Right atrium auricular region (tissue), 2 donors: ENCODE data around the gene ANGPTL2. TPM values are rescaled to one million over a fixed set of nuclear protein-coding genes. Genes with fewer than 3 reads are reported as not detected.

Experiments
- DNase-seq: peaks from one replicate; pipeline ENCODE4 v3.0.0-alpha.2; 2019; ENCODE audit warnings: low spot score
- H3K27ac ChIP-seq, 2 donors: fragments of 200-600 bp; sonication (generic); 1 replicate in 1 of 2; 2 replicates in 1 of 2; pipeline ENCODE4 v1.5.1; 2016 to 2019
- H3K27me3 ChIP-seq, 2 donors: fragments of 200-600 bp; sonication (generic); one replicate each; pipeline versions ENCODE4 v1.5.1 to v1.6.0; 2017 to 2019
- H3K36me3 ChIP-seq: fragments of 200-600 bp; sonication (generic); one replicate; pipeline ENCODE4 v1.5.1; 2016
- H3K4me1 ChIP-seq, 2 donors: fragments of 200-600 bp; sonication (generic); one replicate each; pipeline versions ENCODE4 v1.5.1 to v1.6.0; 2017 to 2019
- H3K4me3 ChIP-seq, 2 donors: fragments of 200-600 bp; sonication (generic); 1 replicate in 1 of 2; 2 replicates in 1 of 2; pipeline ENCODE4 v1.5.1; 2017 to 2019; ENCODE audit warnings: mild to moderate bottlenecking in 1 of 2, moderate library complexity in 1 of 2
- H3K9me3 ChIP-seq, 2 donors: fragments of 200-600 bp; sonication (generic); one replicate each; pipeline ENCODE4 v1.5.1; 2019
- total RNA-seq, 2 donors: library from RNA; depleted of rRNA; stranded (reverse); fragments of >200 nt; gene quantifications; one replicate each; pipeline ENCODE4 v1.1.0, GENCODE V29; 2016
- TF ChIP-seq, protein P1 (sequence below), 2 donors: fragments of 200-600 bp; sonication (generic); IDR thresholded peaks; one replicate each; pipeline ENCODE4 v1.5.1; 2019; ENCODE audit warnings: antibody characterized with exemption in 2 of 2

Gene ANGPTL2
- total RNA-seq, 2 donors from 2014 or later = 42.8 to 55.8 TPM

DNA sequence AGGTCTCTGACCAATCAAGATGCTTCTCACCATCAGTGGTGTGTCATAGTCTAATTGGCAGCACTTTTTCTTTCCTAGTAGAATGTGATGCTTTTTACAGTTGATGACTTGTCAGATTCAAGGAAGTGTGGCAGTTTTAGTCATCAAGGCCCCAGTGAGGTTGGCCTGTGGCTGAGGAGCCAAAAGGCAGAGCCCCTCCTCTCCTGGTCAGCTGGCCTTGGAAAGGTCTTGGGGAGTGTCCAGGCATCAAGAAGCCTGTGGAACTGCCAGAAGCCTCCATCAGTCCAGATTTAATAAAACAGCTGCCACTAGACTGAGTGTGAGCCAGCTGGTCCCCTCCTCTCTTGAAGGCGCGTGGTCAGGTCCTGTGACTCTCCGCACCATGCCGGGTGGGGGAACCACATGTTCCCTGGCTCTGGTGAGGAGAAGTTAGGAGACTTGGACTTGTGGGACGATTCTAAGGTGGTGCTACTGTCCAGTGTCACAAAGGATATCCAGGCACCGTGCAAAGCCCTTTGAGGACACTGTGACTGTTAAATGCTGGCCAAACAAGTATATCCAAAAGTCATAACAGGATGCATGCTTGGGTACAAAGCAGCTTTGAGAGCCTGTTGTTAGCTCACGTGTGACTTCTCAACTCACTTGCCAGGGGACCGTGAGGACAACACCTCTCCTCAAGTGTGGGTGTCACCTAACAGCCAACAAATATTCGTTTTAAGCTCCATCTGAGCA, 6.1 kb upstream of the ANGPTL2 start:
- Histone ChIP-seq H3K27ac (peak overlapping the region; percentile 87 to 95), H3K9me3 (no peaks in the 10 kb centered on the region), H3K36me3 (no peaks in the 10 kb centered on the region), H3K4me3 (no peak overlapping the region), H3K27me3 (no peaks in the 10 kb centered on the region), H3K4me1 (peaks cover 3 to 57% of the 10 kb centered on the region in 2 donors)
- TF ChIP-seq, protein P1, sequence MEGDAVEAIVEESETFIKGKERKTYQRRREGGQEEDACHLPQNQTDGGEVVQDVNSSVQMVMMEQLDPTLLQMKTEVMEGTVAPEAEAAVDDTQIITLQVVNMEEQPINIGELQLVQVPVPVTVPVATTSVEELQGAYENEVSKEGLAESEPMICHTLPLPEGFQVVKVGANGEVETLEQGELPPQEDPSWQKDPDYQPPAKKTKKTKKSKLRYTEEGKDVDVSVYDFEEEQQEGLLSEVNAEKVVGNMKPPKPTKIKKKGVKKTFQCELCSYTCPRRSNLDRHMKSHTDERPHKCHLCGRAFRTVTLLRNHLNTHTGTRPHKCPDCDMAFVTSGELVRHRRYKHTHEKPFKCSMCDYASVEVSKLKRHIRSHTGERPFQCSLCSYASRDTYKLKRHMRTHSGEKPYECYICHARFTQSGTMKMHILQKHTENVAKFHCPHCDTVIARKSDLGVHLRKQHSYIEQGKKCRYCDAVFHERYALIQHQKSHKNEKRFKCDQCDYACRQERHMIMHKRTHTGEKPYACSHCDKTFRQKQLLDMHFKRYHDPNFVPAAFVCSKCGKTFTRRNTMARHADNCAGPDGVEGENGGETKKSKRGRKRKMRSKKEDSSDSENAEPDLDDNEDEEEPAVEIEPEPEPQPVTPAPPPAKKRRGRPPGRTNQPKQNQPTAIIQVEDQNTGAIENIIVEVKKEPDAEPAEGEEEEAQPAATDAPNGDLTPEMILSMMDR (IDR thresholded peaks at IDR 0.05) = no peak
- peak; percentile 90 for DNase-seq

DNA sequence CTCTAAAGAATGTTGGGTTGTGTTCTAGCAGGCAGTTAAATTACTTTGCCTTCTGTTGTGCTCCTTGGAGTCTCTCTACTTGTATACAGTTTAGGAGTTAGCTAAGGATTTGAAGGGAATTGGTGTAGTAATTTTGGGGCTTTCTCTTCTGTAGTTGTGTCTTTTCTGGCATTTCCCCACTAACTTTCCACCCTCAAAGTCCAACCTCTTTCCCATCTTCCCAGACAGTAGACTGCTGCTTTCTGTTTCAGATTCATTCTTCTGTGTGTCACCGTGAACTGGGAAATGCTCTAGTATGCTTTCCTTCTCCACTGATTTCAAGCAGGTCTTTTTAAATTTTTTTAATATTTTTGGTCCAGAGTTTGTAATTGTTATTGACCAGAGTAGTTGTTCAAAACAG, 4.5 kb upstream of the ANGPTL2 start:
- Histone ChIP-seq H3K36me3 (no peaks in the 10 kb centered on the region), H3K9me3 (no peaks in the 10 kb centered on the region), H3K27ac (no peak overlapping the region), H3K4me3 (no peak overlapping the region), H3K27me3 (no peaks in the 10 kb centered on the region), H3K4me1 (peaks cover 0 to 58% of the 10 kb centered on the region in 2 donors)
- TF ChIP-seq, protein P1 (IDR thresholded peaks at IDR 0.05) = no peak
- DNase-seq = no peak

DNA sequence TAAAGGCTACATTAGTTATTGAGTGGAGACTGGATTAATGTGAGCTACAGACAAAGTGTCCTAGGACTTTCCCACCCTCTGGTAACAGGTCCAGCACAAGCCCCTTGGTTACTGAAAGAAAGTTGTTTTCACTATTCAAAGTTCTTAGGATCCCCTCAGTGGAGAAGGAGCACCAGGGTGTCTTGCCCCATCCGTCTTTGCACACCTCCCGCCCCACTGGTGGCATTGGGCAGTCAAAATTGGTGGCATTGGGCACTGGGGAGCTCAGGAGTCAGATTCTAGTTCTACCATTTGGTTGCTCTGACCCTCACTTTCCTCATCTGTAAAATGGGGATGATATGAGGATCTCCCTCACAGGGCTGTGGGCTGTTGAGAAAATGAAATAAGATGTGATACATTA, 2.4 kb upstream of the ANGPTL2 start:
- DNase-seq = no peak
- TF ChIP-seq, protein P1 (IDR thresholded peaks at IDR 0.05) = no peak
- H3K27ac ChIP-seq = no peak overlapping the region
- no peak overlapping the region for H3K4me3 ChIP-seq
- H3K4me1 ChIP-seq = peaks cover 0 to 60% of the 10 kb centered on the region in 2 donors
- no peaks in the 10 kb centered on the region for H3K27me3 ChIP-seq
- H3K36me3 ChIP-seq = no peaks in the 10 kb centered on the region
- no peaks in the 10 kb centered on the region for H3K9me3 ChIP-seq

DNA sequence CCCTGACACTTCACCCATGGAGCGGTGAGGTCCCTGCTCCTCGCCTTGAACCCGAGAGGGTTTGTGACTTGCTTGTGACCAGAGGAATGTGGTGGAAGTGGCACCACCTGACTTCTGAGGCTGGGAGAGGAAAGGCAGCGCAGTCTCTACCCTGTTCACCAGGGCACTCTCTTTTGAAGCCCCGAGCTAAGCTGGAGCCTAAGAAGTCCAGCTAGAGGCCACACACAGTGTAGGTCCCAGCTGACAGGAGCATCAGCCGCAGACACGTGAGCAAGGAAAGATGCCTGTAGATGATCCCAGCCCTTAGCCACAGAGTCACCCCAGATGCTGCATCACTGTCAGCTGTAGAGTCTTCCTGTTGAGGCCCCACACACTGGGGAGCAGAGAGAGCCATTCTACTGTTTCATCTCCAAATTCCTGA, 1.7 kb upstream of the ANGPTL2 start:
- Histone ChIP-seq H3K4me1 (peaks cover 0 to 60% of the 10 kb centered on the region in 2 donors), H3K27ac (peak overlapping the region in 1 of 2 donors; percentile 95)
- TF ChIP-seq, protein P1 (IDR thresholded peaks at IDR 0.05) = no peak

DNA sequence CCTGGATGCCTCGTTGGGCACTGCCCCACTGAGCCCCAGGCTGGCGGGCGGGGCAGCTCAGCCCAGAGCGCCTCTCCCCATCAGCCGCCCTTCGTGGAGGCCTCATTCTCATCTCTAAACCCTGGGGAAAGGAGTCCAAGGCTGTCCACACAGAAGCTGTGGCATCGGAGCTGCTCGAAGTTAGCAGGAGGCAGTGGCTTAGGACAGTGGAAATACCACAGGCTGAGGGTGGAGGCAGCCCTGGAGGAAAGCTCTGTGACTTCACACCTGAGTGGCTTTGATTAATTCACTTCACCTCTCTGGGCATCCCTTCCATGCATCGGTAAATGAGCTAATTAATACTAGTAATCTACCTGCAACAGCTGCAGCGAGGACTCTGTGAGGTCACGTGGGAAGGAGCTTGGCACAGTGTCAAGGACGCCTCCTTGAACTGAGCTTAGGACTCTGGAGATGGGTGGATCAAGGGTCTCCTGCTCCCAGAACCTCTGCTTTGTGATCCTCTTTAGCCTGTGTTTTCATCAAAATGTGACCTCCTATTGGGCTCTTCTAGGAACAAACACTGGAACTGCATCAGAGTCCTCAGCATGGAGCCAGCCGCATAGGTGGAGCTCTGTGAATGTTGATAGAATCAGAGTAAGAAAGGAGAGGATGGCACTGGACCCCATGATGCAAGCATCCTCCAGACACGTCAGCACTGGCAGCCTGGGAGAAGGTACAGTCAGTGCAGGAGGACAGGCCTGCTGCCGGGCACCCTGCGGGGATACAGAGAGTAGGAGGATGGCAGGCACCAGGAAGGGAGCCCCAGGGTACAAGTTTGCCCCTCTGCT, 842 bp upstream of the ANGPTL2 start:
- TF ChIP-seq, protein P1 (IDR thresholded peaks at IDR 0.05) = no peak
- peak overlapping the region; percentile 60 to 73 for H3K4me3 ChIP-seq
- H3K27me3 ChIP-seq = no peaks in the 10 kb centered on the region
- peaks cover 0 to 56% of the 10 kb centered on the region in 2 donors for H3K4me1 ChIP-seq
- no peaks in the 10 kb centered on the region for H3K9me3 ChIP-seq
- H3K36me3 ChIP-seq = peaks cover 6% of the 10 kb centered on the region
- no peak for DNase-seq
- H3K27ac ChIP-seq = peak overlapping the region; percentile 95 to 96

More for the DNA sequence above, 1.7 kb upstream of the ANGPTL2 start:
- DNase-seq = no peak
- Histone ChIP-seq H3K4me3 (no peak overlapping the region), H3K27me3 (no peaks in the 10 kb centered on the region), H3K9me3 (no peaks in the 10 kb centered on the region), H3K36me3 (peaks cover 3% of the 10 kb centered on the region)
